HFFc6 (cell line): Measurements from ENCODE around the gene CT45A5. TPM values are rescaled to one million over a fixed set of nuclear protein-coding genes. Genes with fewer than 3 reads are reported as not detected.
"Not testable (repeated sequence)": the region's sequence is repeated elsewhere in the genome, so short reads cannot be mapped to it uniquely, and the experiment has no call there.

ENCODE experiments used
- DNase-seq: peaks from one replicate; pipeline ENCODE4 v3.0.0-alpha.2; 2018
- H3K27ac Mint-ChIP-seq: 2 replicates; pipeline ENCODE4 v1.8.0; 2020; ENCODE audit warnings: mild to moderate bottlenecking, mixed read lengths
- H3K27me3 Mint-ChIP-seq: 2 replicates; pipeline ENCODE4 v1.8.0; 2021; ENCODE audit warnings: mild to moderate bottlenecking, moderate library complexity, mixed read lengths; ENCODE audit not compliant: insufficient read depth
- H3K36me3 Mint-ChIP-seq: 2 replicates; pipeline ENCODE4 v1.8.0; 2021; ENCODE audit warnings: low read depth, mixed read lengths
- H3K4me1 Mint-ChIP-seq: 2 replicates; pipeline ENCODE4 v1.8.0; 2020; ENCODE audit warnings: low read depth, mixed read lengths
- H3K4me3 Mint-ChIP-seq: 2 replicates; pipeline ENCODE4 v1.8.0; 2020; ENCODE audit warnings: mild to moderate bottlenecking, moderate library complexity, mixed read lengths
- H3K9me3 Mint-ChIP-seq: 2 replicates; pipeline ENCODE4 v1.8.0; 2020; ENCODE audit warnings: mild to moderate bottlenecking, mixed read lengths
- CTCF ChIP-seq: fragments of 200-600 bp; sonication (generic); IDR thresholded peaks from 2 replicates; pipeline ENCODE4 v1.5.0; 2021; ENCODE audit warnings: antibody characterized with exemption, mild to moderate bottlenecking
- long read RNA-seq: library from polyadenylated mRNA; unstranded; transcript quantifications from one replicate; pipeline ENCODE4 v2.0.0, GENCODE V29; 2019
- total RNA-seq, 6 experiments: library from RNA; stranded (reverse); fragmentation: NEBNext Ultra II Directional; extraction: Animal tissue kit (Norgen Biotek cat#: 25700); gene quantifications; 2 replicates in 1 of 6; 3 replicates in 5 of 6; pipeline ENCODE4 v1.2.3, GENCODE V29; 2021

CT45A5 gene
- not detected for total RNA-seq
- long read RNA-seq = 0 reads

GRCh38 chrX:135785403-135785802 is at the start of gene CT45A5:
CT45A5 (minus strand) TSS chrX:135785503; CDS start chrX:135781729, 3,774 bp downstream.
- H3K9me3 Mint-ChIP-seq, DNase-seq, H3K27ac Mint-ChIP-seq, H3K4me1 Mint-ChIP-seq, H3K27me3 Mint-ChIP-seq, H3K4me3 Mint-ChIP-seq, H3K36me3 Mint-ChIP-seq: not testable (repeated sequence)

- not testable (repeated sequence) for DNase-seq, H3K4me1 Mint-ChIP-seq, H3K9me3 Mint-ChIP-seq, H3K4me3 Mint-ChIP-seq, H3K27me3 Mint-ChIP-seq, H3K27ac Mint-ChIP-seq, H3K36me3 Mint-ChIP-seq
These were observed 34.6 kb upstream of the CT45A5 start, which contains the start of gene CT45A2 for GRCh38 chrX:135819912-135820311. CT45A2 (minus strand) TSS chrX:135820012; CDS start chrX:135816265, 3,747 bp downstream.

DNA sequence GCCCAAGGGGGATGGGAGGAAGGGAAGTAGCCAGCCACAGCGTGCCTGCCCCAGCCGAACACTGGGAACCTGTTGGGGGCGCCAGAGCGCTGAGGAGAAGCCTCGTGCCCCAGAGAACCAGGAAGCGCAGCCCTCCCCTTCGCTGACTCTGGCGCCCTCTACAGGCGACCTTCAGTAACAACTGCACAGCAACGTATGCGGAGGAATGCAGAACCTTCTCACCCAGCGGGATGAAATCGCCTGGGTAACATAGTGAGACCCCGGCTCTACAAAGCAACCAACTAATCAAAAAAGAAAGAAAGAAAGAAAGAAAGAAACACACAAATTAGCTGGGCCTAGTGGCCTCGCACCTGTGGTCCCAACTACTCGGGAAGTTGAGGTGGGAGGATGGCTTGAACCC is 17.4 kb upstream of the CT45A5 start, which contains the start of gene CT45A6:
CT45A6 (minus strand) TSS at position 101 of the 400 bp plus-strand sequence. CDS start 3,794 bp downstream, outside the sequence.
- not testable (repeated sequence) for DNase-seq, H3K36me3 Mint-ChIP-seq, H3K4me3 Mint-ChIP-seq, H3K4me1 Mint-ChIP-seq, H3K9me3 Mint-ChIP-seq, H3K27ac Mint-ChIP-seq, H3K27me3 Mint-ChIP-seq

DNA sequence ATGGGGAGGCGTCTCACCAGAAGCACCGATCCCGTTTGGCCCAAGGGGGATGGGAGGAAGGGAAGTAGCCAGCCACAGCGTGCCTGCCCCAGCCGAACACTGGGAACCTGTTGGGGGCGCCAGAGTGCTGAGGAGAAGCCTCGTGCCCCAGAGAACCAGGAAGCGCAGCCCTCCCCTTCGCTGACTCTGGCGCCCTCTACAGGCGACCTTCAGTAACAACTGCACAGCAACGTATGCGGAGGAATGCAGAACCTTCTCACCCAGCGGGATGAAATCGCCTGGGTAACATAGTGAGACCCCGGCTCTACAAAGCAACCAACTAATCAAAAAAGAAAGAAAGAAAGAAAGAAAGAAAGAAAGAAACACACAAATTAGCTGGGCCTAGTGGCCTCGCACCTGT is 17.2 kb downstream of the CT45A5 start, which contains the start of gene CT45A3:
CT45A3 (minus strand) TSS at position 101 of the 400 bp plus-strand sequence. CDS start 3,747 bp downstream, outside the sequence.
- not testable (repeated sequence) for H3K9me3 Mint-ChIP-seq, H3K4me1 Mint-ChIP-seq, H3K36me3 Mint-ChIP-seq, H3K27me3 Mint-ChIP-seq, H3K27ac Mint-ChIP-seq, DNase-seq, H3K4me3 Mint-ChIP-seq

DNA sequence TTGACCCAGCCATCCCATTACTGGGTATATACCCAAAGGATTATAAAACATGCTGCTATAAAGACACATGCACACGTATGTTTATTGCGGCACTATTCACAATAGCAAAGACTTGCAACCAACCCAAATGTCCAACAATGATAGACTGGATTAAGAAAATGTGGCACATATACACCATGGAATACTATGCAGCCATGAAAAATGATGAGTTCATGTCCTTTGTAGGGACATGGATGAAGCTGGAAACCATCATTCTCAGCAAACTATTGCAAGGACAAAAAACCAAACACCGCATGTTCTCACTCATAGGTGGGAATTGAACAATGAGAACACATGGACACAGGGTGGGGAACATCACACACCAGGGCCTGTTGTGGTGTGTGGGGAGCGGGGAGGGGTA is 40.6 kb downstream of the CT45A5 start:
- not testable (repeated sequence) for H3K9me3 Mint-ChIP-seq, DNase-seq, H3K27me3 Mint-ChIP-seq, H3K4me3 Mint-ChIP-seq, H3K4me1 Mint-ChIP-seq, H3K36me3 Mint-ChIP-seq, H3K27ac Mint-ChIP-seq

DNA sequence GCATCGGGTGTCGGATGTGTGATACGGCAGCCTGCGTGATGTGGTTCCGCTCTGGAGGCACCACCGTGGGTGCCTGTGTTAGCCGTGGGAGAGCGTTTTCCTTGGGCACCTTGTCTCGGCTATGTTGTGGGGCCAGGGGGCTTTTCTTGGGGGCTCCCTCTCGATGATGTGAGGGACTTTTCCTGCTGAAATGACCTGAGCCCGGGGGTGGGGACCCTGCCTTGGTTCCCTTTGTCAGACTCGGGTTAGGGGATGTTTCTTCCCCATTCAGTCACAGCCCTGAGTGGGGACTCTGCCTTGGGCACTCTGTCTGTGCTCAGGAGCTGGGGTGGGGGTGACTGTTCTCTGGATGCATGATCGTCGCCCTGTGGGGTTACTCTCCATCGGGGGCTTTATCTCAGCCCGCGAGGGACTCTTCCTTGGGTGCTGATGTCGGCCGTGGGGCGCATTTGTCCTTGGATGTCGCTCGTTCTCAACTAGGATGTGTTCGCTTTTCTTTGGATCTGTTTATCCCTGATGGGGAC is 44.0 kb downstream of the CT45A5 start:
- Mint-ChIP-seq H3K27me3 (peaks cover 2% of the 10 kb centered on the region), H3K27ac (no peak overlapping the region), H3K4me1 (no peaks in the 10 kb centered on the region), H3K9me3 (no peaks in the 10 kb centered on the region), H3K36me3 (no peaks in the 10 kb centered on the region), H3K4me3 (no peak overlapping the region; the same call in 1 of the 2 replicates)
- DNase-seq = no peak
- no peak for TF ChIP-seq CTCF

DNA sequence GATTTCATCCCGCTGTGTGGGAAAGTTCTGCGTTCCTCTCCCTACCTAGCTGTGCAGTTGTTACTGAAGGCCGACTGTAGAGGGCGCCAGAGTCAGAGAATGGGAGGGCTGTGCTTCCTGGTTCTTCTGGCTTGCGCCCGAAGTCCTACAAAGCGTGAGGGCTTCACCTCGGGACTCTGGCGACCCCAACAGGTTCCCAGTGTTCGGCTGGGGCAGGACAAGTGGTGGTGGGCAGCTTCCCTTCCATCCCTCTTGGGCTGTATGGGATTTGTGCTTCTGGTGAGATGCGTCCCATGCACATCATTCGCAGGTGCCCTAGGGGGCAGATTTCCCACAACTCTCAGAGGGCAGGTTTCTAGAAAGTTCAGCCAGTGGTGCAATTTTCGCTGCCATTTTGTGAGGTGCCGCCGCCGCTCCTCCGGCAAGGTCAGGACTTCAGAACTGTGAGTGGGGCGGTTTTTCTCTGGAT is 44.6 kb downstream of the CT45A5 start:
- no peak for DNase-seq
- Mint-ChIP-seq H3K36me3 (no peaks in the 10 kb centered on the region), H3K9me3 (no peaks in the 10 kb centered on the region), H3K4me3 (no peak overlapping the region; the same call in 1 of the 2 replicates), H3K4me1 (no peaks in the 10 kb centered on the region), H3K27ac (no peak overlapping the region), H3K27me3 (peaks cover 3% of the 10 kb centered on the region)
- TF ChIP-seq CTCF = peak; percentile 70

GRCh38 chrX:135737366-135738071 is 47.8 kb downstream of the CT45A5 start:
- no peaks in the 10 kb centered on the region for H3K4me1 Mint-ChIP-seq
- H3K27me3 Mint-ChIP-seq = peaks cover 3% of the 10 kb centered on the region
- DNase-seq = no peak
- H3K4me3 Mint-ChIP-seq = no peak overlapping the region
- no peak overlapping the region for H3K27ac Mint-ChIP-seq
- no peaks in the 10 kb centered on the region for H3K36me3 Mint-ChIP-seq
- TF ChIP-seq CTCF = peak; percentile 30; the same call in 1 of the 2 replicates
- no peaks in the 10 kb centered on the region for H3K9me3 Mint-ChIP-seq

GRCh38 chrX:135734666-135735065 is 50.6 kb downstream of the CT45A5 start:
- not testable (repeated sequence) for H3K27me3 Mint-ChIP-seq, H3K4me3 Mint-ChIP-seq, H3K9me3 Mint-ChIP-seq, H3K4me1 Mint-ChIP-seq, H3K27ac Mint-ChIP-seq, H3K36me3 Mint-ChIP-seq, DNase-seq
